IMR-90 (cell line): ENCODE data around the gene ATP2B2. TPM values are rescaled to one million over a fixed set of nuclear protein-coding genes. Genes with fewer than 3 reads are reported as not detected.
A peak's percentile ranks its signal among the peaks of the same experiment; 100 is the strongest.

Experiments
- ATAC-seq: fragments of 200-7000 bp; cut with Tn5 transposase; 2 replicates; pipeline ENCODE4 v1.9.1; 2020; ENCODE audit warnings: low read depth, mild to moderate bottlenecking, moderate library complexity
- BruUV-seq: library from RNA; stranded (reverse); fragments of 400-500 nt; replicated peaks from 2 replicates; lab custom pipeline; 2021; lab: Mats Ljungman, UMichigan
- CTCF ChIA-PET: fragments of 300-600 bp; formaldehyde crosslinking; extraction: SDS; loops from one replicate; lab custom pipeline; 2021; ENCODE audit warnings: antibody characterized with exemption; lab: Yijun Ruan, JAX
- POLR2A ChIA-PET: fragments of 300-600 bp; sonication (Branson Sonifier 250); formaldehyde crosslinking; loops from one replicate; lab custom pipeline; 2022; ENCODE audit warnings: antibody characterized with exemption; ENCODE audit not compliant: unreplicated experiment; lab: Charles Lee
- DNase-seq: peaks from one replicate; pipeline ENCODE4 v3.0.0; 2013
- H2AFZ ChIP-seq: replicated peaks from 2 replicates; pipeline ENCODE3; 2013; ENCODE audit warnings: low read length, mild to moderate bottlenecking; ENCODE audit not compliant: poor library complexity
- H2AK5ac ChIP-seq: 2 replicates; pipeline ENCODE4 v1.6.1; 2013; ENCODE audit warnings: low read depth, low read length, inconsistent platforms
- H2AK9ac ChIP-seq: replicated peaks from 2 replicates; pipeline ENCODE3; 2013; ENCODE audit warnings: mild to moderate bottlenecking, low read depth, low read length, moderate library complexity; ENCODE audit not compliant: poor library complexity
- H2BK120ac ChIP-seq: 2 replicates; pipeline ENCODE4 v1.6.1; 2013; ENCODE audit warnings: low read depth, low read length, inconsistent platforms
- H2BK15ac ChIP-seq: 3 replicates; pipeline ENCODE4 v1.6.1; 2013; ENCODE audit warnings: low read depth, low read length, inconsistent platforms
- H2BK20ac ChIP-seq: 2 replicates; pipeline ENCODE4 v1.6.1; 2013; ENCODE audit warnings: low read depth, mild to moderate bottlenecking, inconsistent platforms, low read length, moderate library complexity
- H2BK5ac ChIP-seq: 2 replicates; pipeline ENCODE4 v1.6.1; 2013; ENCODE audit warnings: mild to moderate bottlenecking, low read depth, low read length, inconsistent platforms; ENCODE audit not compliant: poor library complexity, severe bottlenecking
- H3K14ac ChIP-seq: replicated peaks from 2 replicates; pipeline ENCODE4 v1.6.1; 2013; ENCODE audit warnings: low read depth, low read length, inconsistent platforms
- H3K18ac ChIP-seq: 2 replicates; pipeline ENCODE4 v1.6.1; 2013; ENCODE audit warnings: low read depth, low read length, control low read depth
- H3K23ac ChIP-seq: 2 replicates; pipeline ENCODE4 v1.6.1; 2013; ENCODE audit warnings: low read depth, low read length, inconsistent platforms
- H3K27ac ChIP-seq: 2 replicates; pipeline ENCODE4 v1.5.1; 2013; ENCODE audit warnings: mild to moderate bottlenecking, control low read depth, low read length; ENCODE audit not compliant: insufficient read depth
- H3K27me3 ChIP-seq: 2 replicates; pipeline ENCODE4 v1.6.1; 2013; ENCODE audit warnings: low read length; ENCODE audit not compliant: control insufficient read depth, insufficient read depth
- H3K36me3 ChIP-seq: 2 replicates; pipeline ENCODE4 v1.6.1; 2013; ENCODE audit warnings: low read length, mixed read lengths; ENCODE audit not compliant: control insufficient read depth, insufficient read depth
- H3K4ac ChIP-seq: 2 replicates; pipeline ENCODE4 v1.6.1; 2013; ENCODE audit warnings: low read depth, low read length, inconsistent platforms
- H3K4me1 ChIP-seq: 2 replicates; pipeline ENCODE4 v1.6.1; 2013; ENCODE audit warnings: low read length, mixed read lengths; ENCODE audit not compliant: control insufficient read depth, insufficient read depth
- H3K4me2 ChIP-seq: 2 replicates; pipeline ENCODE4 v1.6.1; 2013; ENCODE audit warnings: low read depth, mild to moderate bottlenecking, control low read depth, low read length, moderate library complexity
- H3K4me3 ChIP-seq: 2 replicates; pipeline ENCODE4 v1.5.1; 2013; ENCODE audit warnings: low read depth, mild to moderate bottlenecking, control low read depth, low read length, moderate library complexity; ENCODE audit not compliant: insufficient read depth
- H3K56ac ChIP-seq: 2 replicates; pipeline ENCODE4 v1.6.1; 2013; ENCODE audit warnings: low read length, inconsistent platforms; ENCODE audit not compliant: insufficient read depth; ENCODE audit errors: extremely low read depth
- H3K79me1 ChIP-seq, 2 experiments: 2 replicates each; pipeline ENCODE4 v1.6.1; 2013; ENCODE audit warnings: low read length in 2 of 2, inconsistent platforms in 1 of 2, low read depth in 1 of 2
- H3K9ac ChIP-seq: 2 replicates; pipeline ENCODE4 v1.6.1; 2013; ENCODE audit warnings: low read depth, low read length, control low read depth
- H3K9me1 ChIP-seq: 2 replicates; pipeline ENCODE4 v1.6.1; 2013; ENCODE audit warnings: low read length, inconsistent platforms; ENCODE audit not compliant: insufficient read depth
- H3K9me3 ChIP-seq: 2 replicates; pipeline ENCODE4 v1.6.1; 2013; ENCODE audit warnings: low read length; ENCODE audit not compliant: control insufficient read depth, insufficient read depth
- H4K20me1 ChIP-seq: 2 replicates; pipeline ENCODE4 v1.6.1; 2013; ENCODE audit warnings: low read length, inconsistent platforms; ENCODE audit not compliant: insufficient read depth
- H4K5ac ChIP-seq: 2 replicates; pipeline ENCODE4 v1.6.1; 2013; ENCODE audit warnings: mild to moderate bottlenecking, low read depth, low read length, control low read depth
- H4K8ac ChIP-seq, 2 experiments: 2 replicates each; pipeline ENCODE4 v1.6.1; 2013; ENCODE audit warnings: low read depth in 2 of 2, low read length in 2 of 2, control low read depth in 1 of 2, inconsistent platforms in 1 of 2
- H4K91ac ChIP-seq: 2 replicates; pipeline ENCODE4 v1.6.1; 2013; ENCODE audit warnings: low read depth, low read length, inconsistent platforms; ENCODE audit not compliant: insufficient read depth
- FOS ChIP-seq: fragments of 150-350 bp; IDR thresholded peaks from 2 replicates; pipeline ENCODE4 v1.6.1; 2016; ENCODE audit warnings: low read depth, low read length
- NFE2L2 ChIP-seq: fragments of 150-350 bp; IDR thresholded peaks from 2 replicates; pipeline ENCODE4 v1.6.1; 2016; ENCODE audit warnings: low read depth, mild to moderate bottlenecking, low read length
- RAD21 ChIP-seq: IDR thresholded peaks from 2 replicates; pipeline ENCODE4 v1.6.1; 2012; ENCODE audit warnings: low read length, improper control_type of control experiment
- RCOR1 ChIP-seq: IDR thresholded peaks from 2 replicates; pipeline ENCODE4 v1.6.1; 2012; ENCODE audit warnings: mild to moderate bottlenecking, low read length, improper control_type of control experiment; ENCODE audit not compliant: insufficient replicate concordance
- WGBS, 2 experiments: methylation state at CpG; one replicate each; pipeline versions ENCODE4 v1.1.5 to v1.1.7; 2013; ENCODE audit warnings: missing lambda C conversion rate in 2 of 2; ENCODE audit not compliant: insufficient read length in 1 of 2; ENCODE audit errors: extremely low coverage in 2 of 2; 5-methylcytosine and 5-hydroxymethylcytosine counted together
- dilution Hi-C: fragments of 300-500 bp; cut with HindIII; formaldehyde crosslinking; loops from one replicate; pipeline ENCODE4 v1.14.3; 2018; ENCODE audit warnings: low sequenced_read_pairs; ENCODE audit not compliant: unreplicated experiment
- in situ Hi-C: fragments of 300-500 bp; cut with MboI; formaldehyde crosslinking; loops from 3 replicates; pipeline ENCODE4 v1.14.3; 2019; ENCODE audit warnings: low sequenced_read_pairs, inconsistent platforms, mixed read lengths
- intact Hi-C: fragments of 100-400 bp; cut with micrococcal nuclease; formaldehyde crosslinking; loops from 2 replicates; pipeline ENCODE4 v1.10.0; 2022
- polyA plus RNA-seq, 3 experiments: library from polyadenylated mRNA; depleted of rRNA; stranded (reverse); fragments of >200 nt; gene quantifications; 2 replicates each; pipeline ENCODE4 v1.2.3, GENCODE V29; 2012; ENCODE audit warnings: low replicate concordance in 1 of 3
- total RNA-seq: library from RNA; depleted of rRNA; stranded (reverse); fragments of >200 nt; gene quantifications from 2 replicates; pipeline ENCODE4 v1.2.3, GENCODE V29; 2012

ATP2B2 gene
- total and polyA plus RNA-seq, 2 of the 4 experiments (the other 2 are of a cell fraction), result under 0.01 to 0.02 TPM

GRCh38 chr3:10345911-10346310 lies 159.5 kb downstream of the ATP2B2 start:
- H2BK120ac ChIP-seq, result no peak overlapping the region
- POLR2A ChIA-PET, result no interaction called here
- peak overlapping the region; percentile 42 for H2AK9ac ChIP-seq
- H2AK5ac ChIP-seq, result no peak overlapping the region
- no peak overlapping the region for H3K4ac ChIP-seq
- no peak overlapping the region for H4K8ac ChIP-seq
- BruUV-seq, result no TSS peak
- no peak overlapping the region for H3K14ac ChIP-seq
- H2BK15ac ChIP-seq, result no peak overlapping the region
- H3K9me3 ChIP-seq, result no peaks in the 10 kb centered on the region
- H4K20me1 ChIP-seq, result peaks cover 6% of the 10 kb centered on the region; the same call in 1 of the 2 replicates
- in situ Hi-C loops (no loop called here), dilution Hi-C loops (no loop called here), intact Hi-C loops (no loop called here)
- no peak overlapping the region for H3K4me3 ChIP-seq
- H2BK20ac ChIP-seq, result no peak overlapping the region
- TF ChIP-seq NFE2L2 (no peak), RAD21 (no peak), RCOR1 (no peak), FOS (no peak)
- H4K91ac ChIP-seq, result no peak overlapping the region
- H3K4me1 ChIP-seq, result no peaks in the 10 kb centered on the region
- H3K4me2 ChIP-seq, result no peak overlapping the region
- ATAC-seq (no peak), DNase-seq (no peak)
- H3K27ac ChIP-seq, result no peak overlapping the region
- peaks cover 6% of the 10 kb centered on the region; the same call in 1 of the 2 replicates for H3K27me3 ChIP-seq
- WGBS, 2 experiments, result 100% methylated on average over 5 of the region's 15 CpGs; no CpG with 5 or more reads in 1 of the 2 experiments
- H3K79me1 ChIP-seq, result no peaks in the 10 kb centered on the region
- CTCF ChIA-PET, result interaction anchor here (0.6 kb wide), 1 partner anchor 737 kb away, joined by 4 read pairs; no protein-coding TSS in a partner anchor
- no peak overlapping the region for H3K23ac ChIP-seq
- no peak overlapping the region for H3K18ac ChIP-seq
- no peak overlapping the region for H4K5ac ChIP-seq
- H2AFZ ChIP-seq, result no peak overlapping the region
- H3K36me3 ChIP-seq, result no peaks in the 10 kb centered on the region
- no peak overlapping the region for H3K56ac ChIP-seq
- H3K9me1 ChIP-seq, result no peaks in the 10 kb centered on the region
- H3K9ac ChIP-seq, result no peak overlapping the region
- H2BK5ac ChIP-seq, result no peak overlapping the region
